ENCODE data around the gene HOXA5. TPM values are rescaled to one million over a fixed set of nuclear protein-coding genes. Genes with fewer than 3 reads are reported as not detected.

Gene HOXA5
- total RNA-seq, 1 donor = 3.0 TPM

DNA sequence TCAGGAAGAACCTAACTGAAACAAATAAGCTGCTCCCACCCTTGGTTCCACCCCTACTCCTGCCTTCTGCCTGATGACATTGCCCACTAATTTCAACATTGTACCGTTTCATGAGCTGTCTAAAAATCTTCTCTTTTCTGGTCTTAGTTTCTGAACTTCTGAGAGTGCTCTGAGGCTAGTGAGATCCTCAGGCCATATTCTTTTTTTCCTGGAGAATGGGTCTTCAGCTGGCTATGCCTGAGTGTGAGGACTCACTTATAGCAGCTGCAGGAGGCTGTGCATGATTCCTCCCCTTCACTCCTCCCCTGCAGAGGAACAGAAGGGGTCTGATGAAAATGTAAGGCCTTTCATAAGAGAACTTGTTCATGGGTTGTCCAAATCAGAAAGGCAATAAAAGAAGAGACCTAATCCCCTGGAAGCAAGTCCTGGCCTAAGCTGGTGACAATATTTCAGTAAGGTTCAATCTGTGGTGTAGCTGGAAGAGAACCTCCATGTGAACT, 24.0 kb downstream of the HOXA5 start:
- H3K9me3 ChIP-seq (ENCODE audit: low read depth, low read length) = no peaks in the 10 kb centered on the region
- no peaks in the 10 kb centered on the region for H3K4me1 ChIP-seq (ENCODE audit: insufficient read depth, low read length)
- no peak overlapping the region for H3K4me3 ChIP-seq (ENCODE audit: low read length)
- no peaks in the 10 kb centered on the region for H3K27me3 ChIP-seq (ENCODE audit: insufficient read depth, low read length)

DNA sequence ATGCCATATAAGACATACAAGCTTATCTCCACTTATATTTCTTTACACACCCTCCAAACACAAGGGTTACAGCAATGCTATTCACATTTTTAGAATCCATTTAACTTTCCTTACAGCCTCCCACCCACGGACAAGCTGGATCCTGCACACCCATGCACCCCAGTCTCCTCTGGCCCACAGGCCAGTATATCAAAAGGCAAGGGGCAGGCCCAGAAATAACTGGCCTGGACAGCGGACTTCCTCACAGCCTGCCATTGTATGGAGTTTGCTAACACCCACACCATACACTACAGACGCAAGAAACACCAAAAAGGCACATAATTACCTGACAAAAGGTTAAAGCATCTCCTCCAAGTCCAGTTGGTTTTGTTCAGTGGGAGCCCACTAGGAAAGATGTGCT, 24.9 kb downstream of the HOXA5 start:
- Histone ChIP-seq H3K27me3 (ENCODE audit: insufficient read depth, low read length) (no peaks in the 10 kb centered on the region), H3K4me1 (ENCODE audit: insufficient read depth, low read length) (no peaks in the 10 kb centered on the region), H3K9me3 (ENCODE audit: low read depth, low read length) (no peaks in the 10 kb centered on the region), H3K4me3 (ENCODE audit: low read length) (no peak overlapping the region)

DNA sequence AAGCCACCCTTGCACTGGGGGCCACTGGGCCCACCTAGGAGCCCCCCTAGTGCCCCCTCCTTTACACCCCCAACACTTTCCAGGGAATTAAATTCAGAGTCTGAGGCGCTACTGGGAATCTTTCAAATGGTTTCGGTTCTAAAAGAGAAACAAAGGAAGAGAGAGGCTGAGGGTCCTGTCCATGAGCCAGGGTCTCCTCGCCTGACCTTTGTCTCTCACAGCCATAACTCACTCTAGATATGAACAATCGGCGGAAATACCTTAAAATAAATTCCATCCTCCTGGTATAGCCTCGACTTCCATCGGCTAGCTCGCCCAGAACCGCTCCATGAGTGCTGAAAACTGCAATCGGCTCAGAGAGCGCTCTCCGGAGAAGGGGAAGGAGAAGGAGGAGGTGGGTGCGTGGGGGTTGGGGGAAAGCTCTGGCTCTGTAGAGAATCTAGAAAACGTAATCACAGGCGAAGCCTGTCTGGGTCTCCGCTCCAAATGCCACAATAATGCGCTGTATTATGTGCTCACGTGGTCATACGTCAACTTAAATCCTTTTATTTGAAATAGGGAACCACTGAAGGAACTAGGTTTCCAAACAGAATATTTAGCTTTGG, 25.5 kb downstream of the HOXA5 start:
- H3K27me3 ChIP-seq (ENCODE audit: insufficient read depth, low read length) = no peaks in the 10 kb centered on the region
- H3K4me1 ChIP-seq (ENCODE audit: insufficient read depth, low read length) = no peaks in the 10 kb centered on the region
- H3K9me3 ChIP-seq (ENCODE audit: low read depth, low read length) = no peaks in the 10 kb centered on the region
- no peak overlapping the region for H3K4me3 ChIP-seq (ENCODE audit: low read length)

DNA sequence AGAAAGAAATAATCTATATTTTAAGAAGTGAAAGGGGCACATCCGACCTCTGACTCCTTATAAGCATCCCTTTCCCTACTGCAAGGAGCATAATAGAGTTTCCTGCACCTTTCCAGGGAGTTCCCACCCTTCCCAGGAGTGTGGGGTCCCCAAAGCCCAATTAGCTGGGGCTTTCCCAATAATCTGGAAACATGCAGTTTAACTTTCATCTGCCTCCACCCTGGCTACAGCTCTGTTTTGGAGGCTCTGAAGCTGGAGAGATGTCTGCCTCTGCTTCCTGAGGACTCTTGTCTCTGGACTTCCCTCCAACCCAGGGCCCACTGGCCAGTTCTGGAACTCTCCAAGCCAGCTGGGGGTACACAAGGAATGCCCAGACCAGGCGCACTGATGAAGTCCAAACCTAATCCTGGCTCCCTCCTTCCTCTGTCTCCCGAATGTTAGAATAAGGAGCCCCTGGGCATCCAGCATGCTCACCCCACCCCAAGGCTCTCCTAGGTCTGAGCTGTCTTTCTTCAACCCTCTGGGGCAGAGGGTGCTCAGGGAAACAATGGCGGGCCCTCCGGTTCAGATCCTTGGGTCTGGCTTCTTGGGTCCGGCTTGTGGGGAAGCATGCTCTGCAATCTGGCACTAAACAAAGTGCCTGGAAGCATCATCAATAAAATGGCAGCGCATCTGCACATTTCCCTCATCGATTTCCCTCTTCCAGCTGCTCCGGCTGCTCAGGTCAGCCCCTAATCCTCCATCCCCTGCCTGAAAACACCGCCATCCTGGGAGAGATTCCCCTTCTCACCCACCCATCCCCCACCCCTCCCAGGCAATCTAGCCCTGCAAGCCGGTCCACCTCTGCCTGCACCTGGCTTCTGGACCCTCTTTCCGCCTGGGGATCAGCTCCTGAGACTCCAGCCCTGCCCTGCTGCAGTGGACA, 26.3 kb downstream of the HOXA5 start:
- no peaks in the 10 kb centered on the region for H3K9me3 ChIP-seq (ENCODE audit: low read depth, low read length)
- H3K4me3 ChIP-seq (ENCODE audit: low read length) = no peak overlapping the region
- H3K27me3 ChIP-seq (ENCODE audit: insufficient read depth, low read length) = no peaks in the 10 kb centered on the region
- H3K4me1 ChIP-seq (ENCODE audit: insufficient read depth, low read length) = no peaks in the 10 kb centered on the region

DNA sequence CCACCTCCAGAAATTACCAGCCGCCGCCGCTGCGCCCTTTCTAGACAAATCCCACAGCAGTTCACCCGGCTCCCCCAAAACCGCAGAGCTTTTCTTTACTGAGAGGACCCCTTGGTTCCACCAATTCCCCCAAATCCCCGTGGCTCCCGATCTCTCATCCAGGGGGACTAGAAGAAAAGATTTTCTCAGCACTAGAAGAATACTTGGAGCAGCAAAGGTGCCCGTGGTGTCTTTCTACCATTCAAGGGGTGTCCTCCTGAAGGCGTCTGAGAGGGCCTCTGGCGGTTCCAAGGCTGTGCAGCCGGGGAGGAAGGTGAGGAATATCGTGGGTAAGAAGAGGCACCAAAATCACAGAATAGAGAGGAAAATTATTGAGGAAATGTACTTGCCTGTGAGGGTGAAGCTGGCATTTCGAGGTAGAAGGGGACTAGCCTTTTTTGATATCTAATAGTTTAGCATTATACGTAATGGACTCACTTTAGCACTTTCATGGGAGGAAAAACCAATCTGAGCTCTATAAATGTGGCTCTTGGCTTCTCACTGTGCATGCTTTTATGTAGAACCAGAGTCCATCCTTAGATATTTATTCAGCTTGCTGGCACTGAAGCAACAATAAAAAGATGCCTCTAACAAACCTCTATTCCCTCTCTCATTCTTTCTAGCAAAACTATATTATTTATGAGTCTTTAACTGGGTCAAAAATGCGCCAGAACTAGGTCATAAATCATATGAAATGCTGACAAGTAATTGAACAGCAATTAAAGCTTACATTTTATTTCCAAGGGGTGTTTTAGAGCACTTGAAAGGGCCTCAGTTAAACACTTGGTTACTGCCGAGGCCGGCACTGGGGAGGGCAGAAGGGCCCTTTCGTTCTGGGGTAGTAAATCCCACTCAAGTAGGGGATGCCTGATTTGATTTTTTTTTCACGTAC, 27.2 kb downstream of the HOXA5 start:
- H3K4me3 ChIP-seq (ENCODE audit: low read length) = no peak overlapping the region
- H3K9me3 ChIP-seq (ENCODE audit: low read depth, low read length) = no peaks in the 10 kb centered on the region
- no peaks in the 10 kb centered on the region for H3K4me1 ChIP-seq (ENCODE audit: insufficient read depth, low read length)
- H3K27me3 ChIP-seq (ENCODE audit: insufficient read depth, low read length) = no peaks in the 10 kb centered on the region

DNA sequence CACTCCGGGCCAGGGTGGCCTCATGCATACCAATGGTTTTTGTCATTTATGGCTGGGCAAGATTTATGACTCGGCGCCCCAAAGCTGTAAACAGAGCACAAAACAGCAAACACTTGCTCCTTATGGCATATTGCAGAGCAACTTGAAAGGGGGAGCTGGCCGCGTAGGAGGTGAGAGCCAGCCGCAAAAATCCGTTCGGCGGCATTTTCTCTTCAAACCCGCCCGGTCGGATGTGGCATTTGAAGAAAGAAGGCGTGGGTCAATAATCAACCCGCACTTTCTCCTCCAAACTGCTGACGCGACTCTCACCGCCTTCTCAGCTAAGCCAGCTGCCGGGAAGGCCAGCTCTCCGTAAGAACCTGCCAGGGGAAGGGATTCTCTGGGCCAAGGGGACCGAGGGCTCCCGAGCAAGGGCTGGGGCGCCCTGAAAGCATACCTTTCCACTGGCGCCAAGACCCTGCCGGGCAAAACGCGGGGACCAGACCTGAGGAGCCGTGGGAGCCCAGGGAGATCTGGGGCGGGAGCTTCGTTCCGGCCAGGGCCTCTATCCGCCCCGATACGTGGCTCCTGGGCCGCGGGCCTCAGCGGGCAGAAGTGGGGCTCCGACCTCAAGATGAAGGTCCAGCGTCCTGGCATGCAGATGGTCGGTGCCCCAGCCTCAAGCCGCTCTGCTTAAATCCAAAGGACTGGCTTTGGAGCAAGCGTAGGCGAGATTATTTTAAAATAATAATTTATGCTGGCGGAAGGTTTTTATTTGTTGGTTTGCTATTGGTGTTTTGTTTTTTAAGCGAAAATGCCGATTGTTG, 28.1 kb downstream of the HOXA5 start:
- no peaks in the 10 kb centered on the region for H3K4me1 ChIP-seq (ENCODE audit: insufficient read depth, low read length)
- no peak overlapping the region for H3K4me3 ChIP-seq (ENCODE audit: low read length)
- no peaks in the 10 kb centered on the region for H3K27me3 ChIP-seq (ENCODE audit: insufficient read depth, low read length)
- no peaks in the 10 kb centered on the region for H3K9me3 ChIP-seq (ENCODE audit: low read depth, low read length)

DNA sequence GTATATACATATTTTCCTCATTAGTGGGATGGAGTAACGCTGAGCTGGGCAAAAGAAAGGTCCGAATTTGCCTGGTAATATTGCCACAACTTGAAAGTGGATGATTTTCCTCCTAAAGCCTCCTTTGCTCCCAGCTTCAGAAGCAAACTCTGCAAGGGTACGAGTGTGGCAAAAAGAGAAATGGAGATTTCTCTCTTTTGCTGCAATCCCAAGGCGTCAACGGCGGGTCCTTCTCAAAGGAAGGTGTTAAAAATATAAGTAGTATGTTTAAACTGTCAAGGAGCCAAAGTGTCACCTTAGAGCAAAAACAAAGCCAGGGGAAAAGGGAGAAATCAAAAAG, 28.6 kb downstream of the HOXA5 start:
- H3K4me1 ChIP-seq (ENCODE audit: insufficient read depth, low read length) = no peaks in the 10 kb centered on the region
- H3K27me3 ChIP-seq (ENCODE audit: insufficient read depth, low read length) = no peaks in the 10 kb centered on the region
- H3K9me3 ChIP-seq (ENCODE audit: low read depth, low read length) = no peaks in the 10 kb centered on the region
- no peak overlapping the region for H3K4me3 ChIP-seq (ENCODE audit: low read length)

DNA sequence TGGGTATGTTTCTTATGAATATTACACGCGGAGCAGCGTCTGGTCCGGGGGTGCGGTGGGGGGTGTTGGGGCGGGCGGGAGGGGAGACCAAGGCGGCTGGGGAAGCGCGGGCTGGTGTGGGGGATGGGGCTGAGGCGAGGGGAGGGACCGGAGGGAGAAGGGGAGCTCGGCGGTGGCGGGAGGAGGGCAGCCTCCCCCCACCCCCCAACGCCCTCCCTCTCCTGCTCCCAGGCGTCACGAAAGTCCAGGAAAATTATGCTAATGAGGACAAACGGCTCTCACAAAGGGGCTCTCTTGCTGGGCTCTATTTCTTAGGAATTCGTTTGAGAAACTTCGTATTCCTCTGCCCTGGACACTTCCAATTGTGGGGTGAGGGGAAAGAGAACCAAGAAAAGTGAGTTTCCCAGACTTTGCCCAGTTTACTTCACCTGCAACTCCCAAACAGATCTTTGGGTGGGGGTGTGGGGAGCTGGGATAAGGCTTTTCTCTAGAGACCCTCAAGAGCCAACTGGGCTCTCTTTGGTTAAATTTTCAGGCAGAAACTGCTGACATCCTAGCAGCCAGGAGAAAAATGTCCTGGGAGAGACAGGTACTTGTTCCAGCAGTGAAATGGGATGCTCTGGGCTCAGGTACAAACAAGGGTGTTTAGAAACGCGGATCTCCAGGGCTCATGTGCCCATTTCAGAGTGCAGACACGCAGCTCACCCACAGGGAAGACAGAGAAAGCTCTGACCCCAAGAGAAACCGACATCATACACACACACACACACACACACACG, 29.3 kb downstream of the HOXA5 start:
- no peaks in the 10 kb centered on the region for H3K4me1 ChIP-seq (ENCODE audit: insufficient read depth, low read length)
- H3K4me3 ChIP-seq (ENCODE audit: low read length) = no peak overlapping the region
- H3K27me3 ChIP-seq (ENCODE audit: insufficient read depth, low read length) = no peaks in the 10 kb centered on the region
- H3K9me3 ChIP-seq (ENCODE audit: low read depth, low read length) = no peaks in the 10 kb centered on the region

DNA sequence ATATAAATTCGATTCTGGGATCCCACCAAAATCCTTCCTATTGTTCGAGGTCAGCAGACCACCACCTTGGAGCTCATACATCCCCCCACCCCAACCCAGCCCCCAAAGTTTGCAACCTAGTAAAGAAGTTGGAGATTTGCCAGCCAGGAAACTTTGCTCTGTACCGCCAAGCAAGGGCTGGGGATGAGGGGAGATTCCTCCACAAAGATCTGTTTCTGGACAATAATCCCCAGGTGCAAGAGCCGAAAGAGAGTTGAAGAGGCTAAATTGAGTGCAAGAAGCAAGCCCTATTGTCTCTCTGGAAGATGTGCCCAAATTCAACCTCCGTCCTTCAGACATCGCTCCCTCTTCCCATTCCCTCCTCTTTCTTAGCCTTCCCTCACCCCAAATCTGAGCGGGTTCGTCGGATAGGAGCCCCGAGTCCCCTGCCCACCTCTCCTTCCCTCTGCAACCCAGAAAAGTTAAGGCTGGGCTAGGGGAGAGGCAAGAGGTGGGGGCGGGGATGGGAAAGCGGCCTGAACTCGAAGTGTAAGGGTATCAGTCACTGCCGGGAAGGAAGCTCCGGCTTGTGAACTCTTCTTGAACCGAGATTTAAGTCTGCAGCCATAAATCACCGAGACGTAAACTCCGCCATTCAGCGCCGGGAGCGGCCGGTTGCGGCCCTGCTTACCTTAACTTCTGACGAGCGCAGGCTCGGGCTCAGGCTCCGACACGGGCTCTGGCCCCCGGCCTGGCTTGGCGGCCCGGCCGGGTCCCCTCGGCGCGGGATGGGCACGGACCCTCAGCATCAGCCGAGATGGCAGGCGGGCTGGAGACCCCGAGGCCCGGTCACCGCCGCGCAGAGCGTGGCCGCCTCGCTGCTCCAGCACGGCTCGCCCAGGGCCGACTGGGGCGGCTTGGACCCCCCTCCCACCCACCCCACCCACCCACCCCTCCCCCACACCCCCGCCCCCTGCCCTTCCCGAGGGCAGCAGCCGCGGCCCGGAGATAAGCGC, 30.2 kb downstream of the HOXA5 start:
- Histone ChIP-seq H3K9me3 (ENCODE audit: low read depth, low read length) (no peaks in the 10 kb centered on the region), H3K27me3 (ENCODE audit: insufficient read depth, low read length) (no peaks in the 10 kb centered on the region), H3K4me3 (ENCODE audit: low read length) (no peak overlapping the region), H3K4me1 (ENCODE audit: insufficient read depth, low read length) (no peaks in the 10 kb centered on the region)

DNA sequence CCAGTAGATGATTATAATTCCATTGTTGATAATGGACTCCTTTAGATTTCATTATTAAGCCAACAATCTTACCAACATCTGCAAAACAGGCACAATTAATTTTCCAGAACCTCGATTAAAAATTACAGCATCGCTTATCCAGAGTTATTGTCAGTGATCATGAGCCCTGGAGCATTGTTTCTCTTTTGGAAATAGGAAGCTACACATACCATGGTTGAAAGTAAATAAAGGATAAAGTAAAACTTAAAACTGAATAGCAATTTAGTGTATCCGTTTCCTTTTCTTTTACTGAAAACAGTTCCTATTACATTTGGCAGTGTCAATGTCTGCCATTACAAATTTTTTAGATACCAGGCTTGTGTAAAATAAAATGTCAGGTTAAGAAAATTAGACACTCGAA, 31.1 kb downstream of the HOXA5 start:
- Histone ChIP-seq H3K4me3 (ENCODE audit: low read length) (no peak overlapping the region), H3K4me1 (ENCODE audit: insufficient read depth, low read length) (no peaks in the 10 kb centered on the region), H3K9me3 (ENCODE audit: low read depth, low read length) (no peaks in the 10 kb centered on the region), H3K27me3 (ENCODE audit: insufficient read depth, low read length) (no peaks in the 10 kb centered on the region)

DNA sequence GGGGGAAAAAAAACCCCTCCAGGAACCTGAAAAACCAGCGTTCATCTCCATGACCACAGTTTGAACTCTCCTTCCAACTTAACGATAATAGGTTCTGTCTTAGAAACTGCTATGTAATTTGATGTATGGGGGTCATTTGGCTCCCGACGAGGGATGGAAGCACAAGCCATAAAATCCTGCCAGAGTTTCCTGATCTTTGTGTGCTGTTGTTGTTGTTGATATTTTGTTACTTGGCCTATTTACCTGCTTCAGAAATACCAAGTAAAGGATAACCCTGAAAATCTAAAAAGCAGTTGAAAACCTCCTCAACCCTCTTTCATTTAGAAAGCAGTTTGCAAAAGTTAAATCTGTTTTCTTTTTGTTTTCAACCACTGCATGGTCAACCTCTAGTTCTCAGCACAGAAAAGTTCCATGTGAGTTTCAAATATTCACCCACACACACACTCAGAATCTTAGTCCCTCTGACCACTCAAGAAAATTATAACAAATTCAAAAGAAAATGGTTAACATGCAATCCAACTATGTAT, 31.7 kb downstream of the HOXA5 start:
- H3K4me1 ChIP-seq (ENCODE audit: insufficient read depth, low read length) = no peaks in the 10 kb centered on the region
- H3K27me3 ChIP-seq (ENCODE audit: insufficient read depth, low read length) = no peaks in the 10 kb centered on the region
- H3K9me3 ChIP-seq (ENCODE audit: low read depth, low read length) = no peaks in the 10 kb centered on the region

DNA sequence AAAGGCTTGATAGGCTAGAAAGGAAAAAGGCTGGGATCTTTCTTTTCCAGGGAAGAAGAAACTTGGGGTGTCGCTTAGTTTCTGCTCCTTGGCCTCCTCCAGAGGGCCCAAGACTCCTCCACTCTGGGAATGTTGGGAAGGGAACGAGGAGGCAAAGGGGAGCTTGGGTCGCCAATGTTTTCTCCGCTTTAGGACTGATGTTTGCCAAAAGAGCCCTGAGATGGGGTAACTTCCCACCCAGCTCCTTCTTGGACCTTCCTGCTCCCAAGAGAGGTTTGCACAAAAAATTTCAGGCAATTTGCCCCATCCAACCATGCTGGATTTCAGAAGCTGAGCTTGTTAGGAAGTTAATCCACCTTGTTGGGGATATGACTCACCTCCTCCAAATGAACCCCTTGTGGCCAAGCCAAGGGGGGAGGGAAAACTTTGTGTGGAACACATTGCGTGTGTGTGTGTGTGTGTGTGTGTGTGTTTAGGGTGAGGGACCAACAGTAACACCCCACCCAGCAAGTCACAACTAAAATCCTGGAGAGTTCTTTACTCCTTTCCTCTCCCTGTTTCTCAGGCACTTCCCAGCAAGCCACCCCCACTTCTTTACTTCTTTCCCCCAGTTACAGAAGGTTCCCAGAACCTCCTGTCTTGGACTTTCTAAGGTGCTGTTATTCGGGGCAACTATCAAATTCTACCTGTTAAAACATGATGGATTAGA, 32.3 kb downstream of the HOXA5 start:
- Histone ChIP-seq H3K4me3 (ENCODE audit: low read length) (no peak overlapping the region), H3K9me3 (ENCODE audit: low read depth, low read length) (no peaks in the 10 kb centered on the region), H3K27me3 (ENCODE audit: insufficient read depth, low read length) (no peaks in the 10 kb centered on the region), H3K4me1 (ENCODE audit: insufficient read depth, low read length) (no peaks in the 10 kb centered on the region)

More for the DNA sequence above, 31.7 kb downstream of the HOXA5 start:
- no peak overlapping the region for H3K4me3 ChIP-seq (ENCODE audit: low read length)
